BJ (cell line): ENCODE measurements around the gene SLC8A2. TPM values are rescaled to one million over a fixed set of nuclear protein-coding genes. Genes with fewer than 3 reads are reported as not detected.

Experiments
- CTCF ChIA-PET: fragments of 350-600 bp; formaldehyde crosslinking; extraction: SDS; loops from one replicate; lab custom pipeline; 2021; ENCODE audit warnings: antibody characterized with exemption, inconsistent platforms; lab: Yijun Ruan, JAX
- POLR2A ChIA-PET: fragments of 300-600 bp; sonication (Branson Sonifier 250); formaldehyde crosslinking; extraction: SDS; loops from one replicate; lab custom pipeline; 2021; ENCODE audit warnings: antibody characterized with exemption; lab: Charles Lee
- DNase-seq: peaks from one replicate; pipeline ENCODE4 v3.0.0-alpha.2; 2011; ENCODE audit warnings: low read depth
- H3K27me3 ChIP-seq: 2 replicates; pipeline ENCODE4 v1.6.0; 2011; ENCODE audit warnings: low read length; ENCODE audit not compliant: control insufficient read depth, insufficient read depth
- H3K36me3 ChIP-seq: 2 replicates; pipeline ENCODE4 v1.5.1; 2011; ENCODE audit warnings: low read length; ENCODE audit not compliant: control insufficient read depth, insufficient read depth
- H3K4me3 ChIP-seq: 2 replicates; pipeline ENCODE4 v1.5.1; 2011; ENCODE audit warnings: low read depth, mild to moderate bottlenecking, control low read depth, low read length
- polyA plus RNA-seq: library from polyadenylated mRNA; depleted of rRNA; stranded (reverse); fragments of >200 nt; gene quantifications from 2 replicates; pipeline ENCODE4 v1.2.3, GENCODE V29; 2011
- TF ChIP-seq, protein P1 (sequence below): IDR thresholded peaks from 2 replicates; pipeline ENCODE4 v1.5.1; 2011; ENCODE audit warnings: low read depth, mild to moderate bottlenecking, control low read depth, inconsistent platforms, low read length, moderate library complexity; ENCODE audit not compliant: insufficient read depth

Gene SLC8A2
- polyA plus RNA-seq, 1 experiment = 0.02 TPM

DNA sequence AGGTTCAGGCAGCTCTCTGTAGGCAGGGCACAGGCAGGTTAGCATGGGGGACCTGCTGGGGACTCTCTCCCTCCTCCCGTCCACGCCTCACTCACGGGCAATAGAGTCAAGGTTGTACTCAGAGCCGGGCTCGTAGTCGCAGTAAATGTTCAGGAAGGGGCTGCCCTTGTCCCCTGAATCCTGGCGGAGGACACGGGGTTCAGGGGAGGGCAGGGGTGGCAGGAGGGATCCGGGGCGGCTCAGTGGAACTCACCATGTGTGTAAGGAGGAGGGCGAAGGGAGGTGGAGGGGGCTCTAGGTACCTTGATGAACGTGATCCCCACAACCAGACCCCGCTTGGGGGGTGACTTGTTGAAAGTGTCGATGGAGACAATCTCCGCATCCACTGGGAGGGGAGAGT, 11.5 kb upstream of the SLC8A2 start:
- DNase-seq = no peak
- TF ChIP-seq, protein P1, sequence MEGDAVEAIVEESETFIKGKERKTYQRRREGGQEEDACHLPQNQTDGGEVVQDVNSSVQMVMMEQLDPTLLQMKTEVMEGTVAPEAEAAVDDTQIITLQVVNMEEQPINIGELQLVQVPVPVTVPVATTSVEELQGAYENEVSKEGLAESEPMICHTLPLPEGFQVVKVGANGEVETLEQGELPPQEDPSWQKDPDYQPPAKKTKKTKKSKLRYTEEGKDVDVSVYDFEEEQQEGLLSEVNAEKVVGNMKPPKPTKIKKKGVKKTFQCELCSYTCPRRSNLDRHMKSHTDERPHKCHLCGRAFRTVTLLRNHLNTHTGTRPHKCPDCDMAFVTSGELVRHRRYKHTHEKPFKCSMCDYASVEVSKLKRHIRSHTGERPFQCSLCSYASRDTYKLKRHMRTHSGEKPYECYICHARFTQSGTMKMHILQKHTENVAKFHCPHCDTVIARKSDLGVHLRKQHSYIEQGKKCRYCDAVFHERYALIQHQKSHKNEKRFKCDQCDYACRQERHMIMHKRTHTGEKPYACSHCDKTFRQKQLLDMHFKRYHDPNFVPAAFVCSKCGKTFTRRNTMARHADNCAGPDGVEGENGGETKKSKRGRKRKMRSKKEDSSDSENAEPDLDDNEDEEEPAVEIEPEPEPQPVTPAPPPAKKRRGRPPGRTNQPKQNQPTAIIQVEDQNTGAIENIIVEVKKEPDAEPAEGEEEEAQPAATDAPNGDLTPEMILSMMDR = no peak
- peak overlapping the region; percentile 90 for H3K4me3 ChIP-seq
- H3K36me3 ChIP-seq = peaks cover 1% of the 10 kb centered on the region; the same call in 1 of the 2 replicates
- ChIA-PET CTCF (interaction anchor here (1.0 to 4.9 kb wide), 24 partner anchors 8 to 222 kb away, joined by 3 to 48 read pairs (median 6); partner anchors contain the start of genes NAPA and SLC8A2), POLR2A (no interaction called here)
- no peaks in the 10 kb centered on the region for H3K27me3 ChIP-seq

DNA sequence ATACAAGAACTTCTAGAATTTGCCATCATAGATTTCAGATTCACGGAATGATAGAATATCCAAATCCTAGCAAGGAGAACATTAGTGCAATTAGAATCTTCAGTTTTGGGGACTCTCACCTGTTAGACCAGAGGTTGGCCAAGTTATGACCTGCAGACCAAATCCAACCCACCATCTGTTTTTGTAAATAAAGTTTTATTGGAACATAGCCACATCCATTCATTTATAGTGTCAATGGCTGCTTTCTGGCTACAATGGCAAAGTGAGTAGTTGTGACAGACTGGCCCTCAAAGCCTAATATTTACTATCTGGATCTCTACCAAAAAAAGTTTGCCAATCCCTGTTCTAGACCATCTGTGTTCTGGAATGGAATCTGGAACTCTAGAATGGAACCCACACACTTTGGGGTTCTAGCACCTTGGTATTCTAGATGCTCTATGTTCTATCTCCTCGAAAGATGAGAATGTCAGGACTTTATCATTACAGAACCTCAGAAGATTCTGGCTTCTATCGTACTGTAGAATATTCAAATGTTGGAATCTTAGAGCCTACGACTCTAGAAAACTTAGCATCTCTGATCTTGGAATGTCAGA, 9.9 kb upstream of the SLC8A2 start:
- Histone ChIP-seq H3K27me3 (no peaks in the 10 kb centered on the region), H3K36me3 (no peaks in the 10 kb centered on the region), H3K4me3 (no peak overlapping the region)
- CTCF ChIA-PET = no interaction called here
- no peak for DNase-seq
- POLR2A ChIA-PET = no interaction called here
- TF ChIP-seq, protein P1 = no peak

DNA sequence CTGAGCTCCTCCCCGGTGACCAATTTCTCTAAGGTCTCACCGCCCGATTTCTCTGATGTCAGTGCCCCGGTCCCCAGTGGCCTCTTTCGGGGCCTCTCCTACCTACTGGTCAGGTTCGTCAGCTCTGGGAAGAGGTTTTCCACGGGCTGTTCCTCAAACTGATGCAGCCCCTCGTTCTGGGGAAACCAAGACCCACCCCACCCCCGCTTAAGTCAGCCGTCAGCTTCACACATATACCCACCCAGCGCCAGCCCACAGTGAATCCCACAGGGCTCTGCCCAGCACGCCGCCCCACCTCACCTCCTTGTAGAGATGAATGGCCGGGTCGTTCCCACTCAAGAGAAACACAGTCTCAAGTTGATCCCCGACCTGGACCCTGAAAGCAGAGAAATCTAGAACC, 9.0 kb upstream of the SLC8A2 start:
- H3K27me3 ChIP-seq = no peaks in the 10 kb centered on the region
- ChIA-PET CTCF (no interaction called here), POLR2A (no interaction called here)
- no peaks in the 10 kb centered on the region for H3K36me3 ChIP-seq
- TF ChIP-seq, protein P1 = no peak
- H3K4me3 ChIP-seq = no peak overlapping the region
- DNase-seq = no peak

DNA sequence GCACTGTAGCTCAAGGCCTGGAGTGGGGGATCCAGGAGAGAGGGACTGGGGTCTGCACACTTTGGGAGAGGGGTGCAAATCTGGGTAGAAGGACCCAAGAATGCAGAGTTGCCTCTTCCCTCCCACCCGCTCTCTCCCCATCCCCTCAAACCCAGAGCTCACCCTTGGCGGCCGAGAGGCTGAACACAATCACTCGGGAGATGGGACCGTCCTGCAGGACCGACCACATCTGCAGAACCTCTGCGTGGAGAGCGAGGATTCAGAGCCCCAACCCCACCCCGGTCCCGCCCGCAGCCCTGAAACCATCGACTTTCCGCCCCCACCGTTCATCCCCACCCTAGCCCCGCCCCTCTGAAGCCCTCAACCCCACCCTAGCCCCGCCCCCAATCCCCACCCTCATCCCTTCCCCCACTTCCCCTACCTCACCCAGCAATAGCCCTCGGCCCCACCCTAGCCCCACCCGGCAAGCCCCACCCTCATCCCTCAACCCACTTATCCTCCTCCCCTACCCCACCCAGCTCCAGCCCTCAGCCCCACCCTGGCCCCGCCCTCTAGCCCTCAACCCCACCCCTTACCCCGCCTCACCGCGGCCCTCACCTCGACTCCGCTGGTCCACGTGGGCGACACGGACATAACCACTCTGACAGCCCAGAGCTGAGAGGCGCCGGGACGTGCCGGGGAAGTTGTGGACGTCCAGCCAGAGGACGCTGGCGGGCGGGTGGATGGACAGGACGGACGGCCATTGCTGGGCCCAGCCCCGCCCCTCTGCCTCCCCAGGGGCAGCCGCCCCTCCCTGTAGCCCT, 8.2 kb upstream of the SLC8A2 start:
- DNase-seq = no peak
- POLR2A ChIA-PET = interaction anchor here (0.6 kb wide), 1 partner anchor 41 kb away, joined by 3 read pairs; no protein-coding TSS in a partner anchor
- no peaks in the 10 kb centered on the region for H3K36me3 ChIP-seq
- peak overlapping the region; percentile 16 for H3K4me3 ChIP-seq
- CTCF ChIA-PET = interaction anchor here (1.0 kb wide), 1 partner anchor 218 kb away, joined by 4 read pairs; no protein-coding TSS in a partner anchor
- H3K27me3 ChIP-seq = no peaks in the 10 kb centered on the region
- TF ChIP-seq, protein P1 = no peak

DNA sequence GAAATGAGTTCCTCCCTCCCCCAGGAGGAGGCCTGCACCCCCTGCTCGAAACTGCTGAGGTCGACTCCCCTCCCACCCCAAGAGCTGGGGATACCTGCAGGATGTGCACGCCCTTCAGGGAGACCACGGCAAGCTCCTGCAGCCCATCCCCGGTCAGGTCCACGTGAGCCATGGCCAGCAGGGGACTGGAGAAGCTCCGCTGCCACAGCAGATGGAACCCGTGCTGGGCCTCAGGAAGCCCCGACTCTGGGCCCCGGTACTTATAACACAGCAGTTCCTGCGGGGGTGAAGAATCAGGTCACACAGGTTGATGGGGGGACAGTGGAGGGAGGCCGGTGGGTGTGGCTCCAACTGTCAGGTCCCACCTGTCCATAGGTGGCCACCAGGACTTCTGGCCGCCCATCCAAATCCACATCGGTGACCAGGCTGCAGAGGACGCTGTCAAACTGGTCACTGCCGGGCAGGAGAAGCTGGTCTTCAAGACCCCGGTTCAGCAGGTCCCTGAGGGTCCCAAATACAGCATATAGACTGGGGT, 4.8 kb upstream of the SLC8A2 start:
- DNase-seq = no peak
- ChIA-PET POLR2A (no interaction called here), CTCF (interaction anchor here (2.7 kb wide), 1 partner anchor 7 kb away, joined by 19 read pairs; the partner anchor contains the start of gene KPTN)
- H3K27me3 ChIP-seq = peaks cover under 1% of the 10 kb centered on the region
- no peaks in the 10 kb centered on the region for H3K36me3 ChIP-seq
- H3K4me3 ChIP-seq = no peak overlapping the region
- TF ChIP-seq, protein P1 = no peak
